HFF-Myc (cell line): ENCODE data around the gene RRP1B.

Experiments
- DNase-seq: peaks from one replicate; pipeline ENCODE4 v3.0.0-alpha.2; 2011; ENCODE audit warnings: low read depth; ENCODE audit errors: extremely low read depth
- H3K4me3 ChIP-seq: replicated peaks from 2 replicates; pipeline ENCODE4 v1.5.1; 2011; ENCODE audit warnings: low read depth, mild to moderate bottlenecking, control low read depth, low read length
- CTCF ChIP-seq: IDR thresholded peaks from 2 replicates; pipeline ENCODE4 v1.5.1; 2012; ENCODE audit warnings: mild to moderate bottlenecking, low read depth, low read length, control low read depth; ENCODE audit errors: missing control alignments

RRP1B gene

GRCh38 chr21:43717967-43718871 lies 58.9 kb downstream of the RRP1B start:
- TF ChIP-seq CTCF, result no peak
- DNase-seq, result no peak
- peak overlapping the region; percentile 72 for H3K4me3 ChIP-seq

GRCh38 chr21:43718872-43719747 lies 59.8 kb downstream of the RRP1B start, which contains the start of gene PDXK:
PDXK (plus strand) TSS chr21:43719129; CDS start chr21:43719295, 166 bp downstream.
- no peak for TF ChIP-seq CTCF
- no peak for DNase-seq

GRCh38 chr21:43719748-43720538 lies 60.6 kb downstream of the RRP1B start:
- DNase-seq, result no peak
- H3K4me3 ChIP-seq, result peak overlapping the region; percentile 72

More at GRCh38 chr21:43718872-43719747, 59.8 kb downstream of the RRP1B start, which contains the start of gene PDXK:
- peak within 1 kb of the TSS; percentile 72 for H3K4me3 ChIP-seq

GRCh38 chr21:43720539-43721166 lies 61.3 kb downstream of the RRP1B start:
- no peak for DNase-seq
- no peak for TF ChIP-seq CTCF
- peak overlapping the region; percentile 72 for H3K4me3 ChIP-seq

More at GRCh38 chr21:43719748-43720538, 60.6 kb downstream of the RRP1B start:
- TF ChIP-seq CTCF, result no peak

- no peak for TF ChIP-seq CTCF
- DNase-seq, result no peak
Observed at GRCh38 chr21:43721206-43721605, 61.8 kb downstream of the RRP1B start.

More at GRCh38 chr21:43721206-43721605, 61.8 kb downstream of the RRP1B start:
- peak overlapping the region; percentile 72 for H3K4me3 ChIP-seq
